Muscle layer of colon (tissue), 2 donors: ENCODE data around the gene NEURL4.
A peak's percentile ranks its signal among the peaks of the same experiment; 100 is the strongest.

Source experiments
- H3K27ac ChIP-seq: one replicate; pipeline ENCODE4 v1.7.0; 2013; ENCODE audit warnings: low read depth, mild to moderate bottlenecking, low read length, moderate library complexity
- H3K27me3 ChIP-seq, 2 donors: one replicate each; pipeline ENCODE4 v1.7.0; 2013; ENCODE audit warnings: low read length in 2 of 2, mild to moderate bottlenecking in 2 of 2; ENCODE audit not compliant: insufficient read depth in 2 of 2, control insufficient read depth in 1 of 2
- H3K36me3 ChIP-seq: one replicate; pipeline ENCODE4 v1.7.0; 2013; ENCODE audit warnings: mild to moderate bottlenecking, low read length; ENCODE audit not compliant: insufficient read depth
- H3K4me1 ChIP-seq: one replicate; pipeline ENCODE4 v1.7.0; 2013; ENCODE audit warnings: mild to moderate bottlenecking, low read length; ENCODE audit not compliant: insufficient read depth
- H3K4me3 ChIP-seq, 2 donors: one replicate each; pipeline ENCODE4 v1.7.0; 2013; ENCODE audit warnings: low read length in 2 of 2, low read depth in 1 of 2, mild to moderate bottlenecking in 1 of 2, moderate library complexity in 1 of 2
- H3K9ac ChIP-seq: one replicate; pipeline ENCODE4 v1.7.0; 2013; ENCODE audit warnings: low read length
- H3K9me3 ChIP-seq: one replicate; pipeline ENCODE4 v1.7.0; 2013; ENCODE audit warnings: mild to moderate bottlenecking, low read length
- donor health status: abdominal sarcoma.
- donor health status: Adenocarcinoma of cecum.

The NEURL4 gene

DNA sequence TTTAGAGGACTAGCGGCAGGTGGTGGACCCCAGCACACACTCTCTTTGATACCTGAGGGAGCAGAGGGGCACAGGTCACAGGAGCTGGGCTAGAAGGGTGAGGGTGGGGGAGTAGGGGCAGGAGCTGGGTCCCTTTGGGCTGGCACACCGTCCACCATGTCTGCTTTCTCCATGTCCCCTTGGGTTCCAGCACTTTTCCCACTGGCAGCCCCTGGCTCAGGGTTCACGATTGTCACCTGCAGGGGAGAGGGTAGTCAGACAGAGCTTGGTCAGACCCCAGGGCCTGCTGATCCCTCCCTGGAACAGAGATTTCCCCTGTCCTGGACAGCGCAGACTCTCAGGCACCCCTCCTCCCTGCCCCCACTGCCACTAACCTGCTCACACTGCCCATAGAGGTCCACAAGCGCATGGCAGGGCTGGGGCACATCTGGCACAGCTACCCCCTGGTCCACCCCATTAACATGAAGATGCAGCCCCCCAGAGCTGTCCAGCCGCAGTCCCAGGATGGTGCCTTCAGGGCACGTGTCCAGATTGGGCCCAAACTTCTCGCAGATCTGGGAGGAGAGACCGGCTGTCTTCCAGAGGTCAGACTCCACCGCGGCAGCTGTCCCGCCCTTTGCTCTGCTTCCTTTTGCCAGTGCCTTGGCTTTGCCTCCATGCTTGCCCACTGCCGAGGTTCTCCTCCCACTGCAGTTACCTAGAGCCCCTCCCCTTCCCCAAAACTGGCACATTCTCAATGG lies 10.8 kb downstream of the NEURL4 start:
- Histone ChIP-seq H3K4me3 (no peak overlapping the region), H3K9ac (no peak overlapping the region), H3K9me3 (no peaks in the 10 kb centered on the region), H3K4me1 (peaks cover 19% of the 10 kb centered on the region), H3K27ac (no peak overlapping the region), H3K36me3 (peaks cover 68% of the 10 kb centered on the region), H3K27me3 (no peaks in the 10 kb centered on the region)

DNA sequence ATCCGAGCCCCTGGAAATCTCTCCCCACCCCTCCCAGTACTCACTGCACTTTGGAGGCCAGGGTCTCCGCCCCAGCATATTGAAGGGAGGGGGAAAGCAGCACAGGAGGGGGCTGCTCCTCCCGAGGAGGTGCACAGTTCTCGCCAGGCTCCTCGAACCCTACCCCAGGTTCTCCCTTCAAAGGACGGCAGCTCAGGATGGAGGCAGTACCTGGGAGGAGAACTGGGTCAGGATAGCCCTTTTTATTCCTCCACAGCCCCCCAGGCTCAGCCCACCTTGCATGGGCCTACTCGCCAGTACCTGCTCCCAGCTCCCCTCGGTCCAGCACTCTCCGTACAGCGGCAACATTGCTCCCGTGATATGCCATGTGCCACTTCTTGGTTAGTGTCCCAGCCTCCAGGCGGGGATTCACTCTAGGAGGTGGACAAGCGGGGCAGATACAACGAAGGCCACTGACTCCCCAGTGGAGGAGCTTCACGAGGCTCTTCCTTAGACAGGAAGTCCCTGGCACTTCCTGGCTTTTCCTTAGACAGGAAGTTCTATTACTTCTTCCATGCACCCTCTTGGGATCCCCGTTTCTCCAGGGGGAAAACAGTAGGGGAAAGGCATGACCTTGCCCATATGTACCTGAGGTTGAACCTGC lies 11.9 kb downstream of the NEURL4 start:
- no peak overlapping the region for H3K9ac ChIP-seq
- H3K27me3 ChIP-seq = no peaks in the 10 kb centered on the region
- no peak overlapping the region for H3K27ac ChIP-seq
- H3K4me1 ChIP-seq = peaks cover 29% of the 10 kb centered on the region
- no peak overlapping the region for H3K4me3 ChIP-seq
- peaks cover 68% of the 10 kb centered on the region for H3K36me3 ChIP-seq
- no peaks in the 10 kb centered on the region for H3K9me3 ChIP-seq

- Histone ChIP-seq H3K9me3 (no peaks in the 10 kb centered on the region), H3K9ac (peak overlapping the region; percentile 82), H3K4me3 (peak overlapping the region; percentile 39 to 77), H3K36me3 (peaks cover 66% of the 10 kb centered on the region), H3K27ac (peak overlapping the region; percentile 95), H3K4me1 (peaks cover 31% of the 10 kb centered on the region), H3K27me3 (no peaks in the 10 kb centered on the region)
Observed at GRCh38 chr17:7315570-7316235, 13.4 kb downstream of the NEURL4 start.

GRCh38 chr17:7314719-7315569 lies 14.2 kb downstream of the NEURL4 start, which contains the start of gene GPS2:
Gene GPS2, minus strand, starts transcription at chr17:7315360. Its CDS starts 308 bp downstream, at chr17:7315052.
- Histone ChIP-seq H3K4me3 (peak within 1 kb of the TSS; percentile 39 to 77), H3K9ac (peak within 1 kb of the TSS; percentile 82), H3K4me1 (peaks cover 37% of the 10 kb centered on the region), H3K36me3 (peaks cover 68% of the 10 kb centered on the region), H3K27ac (peak within 1 kb of the TSS; percentile 95), H3K27me3 (no peaks in the 10 kb centered on the region), H3K9me3 (no peaks in the 10 kb centered on the region)

- Histone ChIP-seq H3K4me1 (peaks cover 45% of the 10 kb centered on the region), H3K27me3 (no peaks in the 10 kb centered on the region), H3K9ac (peak overlapping the region; percentile 68), H3K9me3 (no peaks in the 10 kb centered on the region), H3K36me3 (peaks cover 75% of the 10 kb centered on the region), H3K27ac (peak overlapping the region; percentile 95), H3K4me3 (peak overlapping the region; percentile 39 to 77)
Observed at GRCh38 chr17:7313890-7314718, 15.0 kb downstream of the NEURL4 start.

DNA sequence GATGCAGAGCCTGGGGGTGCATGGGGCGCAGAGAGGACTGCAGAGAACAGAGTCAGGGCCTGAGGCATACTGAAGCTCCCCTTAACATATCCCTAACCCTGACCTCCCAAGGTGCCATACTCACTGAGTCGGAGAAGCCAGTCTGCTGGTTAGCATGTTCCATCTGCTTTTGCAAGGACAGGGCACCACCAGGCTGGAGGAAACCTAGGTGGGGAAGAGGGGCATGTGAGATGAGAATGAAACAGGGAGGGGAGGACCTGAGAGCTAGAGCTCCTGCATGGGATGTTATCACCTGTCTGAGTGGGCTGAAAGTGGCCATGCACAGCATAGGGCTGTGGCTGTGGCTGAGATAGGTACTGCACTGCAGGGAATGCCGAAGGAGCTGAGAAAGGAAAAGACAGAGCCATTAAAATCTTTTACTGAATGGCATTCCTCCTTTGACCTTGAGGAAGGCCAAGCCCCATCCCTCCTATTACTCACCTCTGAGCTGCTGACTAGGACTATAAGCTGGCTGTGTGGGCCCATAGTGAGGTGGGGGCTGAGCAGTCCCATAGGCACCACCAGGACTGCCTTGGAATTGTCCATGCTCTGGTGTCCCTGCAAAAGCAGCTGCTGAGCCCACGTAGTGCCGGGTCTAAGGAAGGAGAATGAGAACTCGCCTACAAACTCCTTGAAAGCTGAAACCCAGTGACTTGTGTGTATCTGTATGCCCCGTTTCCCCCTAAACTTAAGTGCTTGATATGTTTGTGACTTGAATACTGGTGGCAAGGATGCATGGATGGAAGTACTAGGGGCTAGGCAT lies 15.8 kb downstream of the NEURL4 start:
- Histone ChIP-seq H3K9ac (no peak overlapping the region), H3K27me3 (no peaks in the 10 kb centered on the region), H3K4me1 (peaks cover 48% of the 10 kb centered on the region), H3K4me3 (peak overlapping the region in 1 of 2 donors; percentile 77), H3K9me3 (no peaks in the 10 kb centered on the region), H3K27ac (no peak overlapping the region), H3K36me3 (peaks cover 67% of the 10 kb centered on the region)

DNA sequence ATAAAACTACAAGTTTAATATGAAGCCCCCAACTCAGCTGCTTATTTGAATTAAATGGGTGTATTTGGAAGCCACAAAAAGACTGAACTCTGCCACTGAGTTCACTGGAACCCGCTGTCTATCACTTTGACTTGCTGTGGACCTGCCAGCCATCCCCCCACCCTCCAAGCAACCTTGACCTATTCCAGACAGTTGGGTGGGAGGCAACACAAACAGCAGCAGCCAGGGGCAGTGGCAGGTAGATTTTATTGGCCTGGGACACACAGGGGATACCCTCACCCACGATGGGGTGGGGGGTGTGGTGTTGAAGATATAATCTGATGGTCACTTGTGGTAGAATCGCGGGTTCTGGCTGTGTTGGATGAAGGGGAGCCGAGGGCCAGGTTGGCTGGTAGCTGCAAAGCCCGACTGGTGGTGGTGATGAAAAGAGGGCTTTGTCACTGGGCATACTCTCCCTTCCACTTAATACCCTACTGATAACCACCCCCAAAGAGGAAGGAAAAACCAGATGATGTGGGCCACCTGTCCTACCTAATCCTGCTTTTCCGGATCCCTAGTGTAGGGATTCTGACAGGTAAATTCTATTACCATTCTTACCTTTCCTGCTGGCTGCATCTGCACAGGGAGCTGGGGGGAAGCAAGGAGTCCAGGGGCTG lies 16.6 kb downstream of the NEURL4 start:
- Histone ChIP-seq H3K27me3 (no peaks in the 10 kb centered on the region), H3K36me3 (peaks cover 60% of the 10 kb centered on the region), H3K9me3 (no peaks in the 10 kb centered on the region), H3K4me3 (no peak overlapping the region), H3K4me1 (peaks cover 48% of the 10 kb centered on the region), H3K27ac (no peak overlapping the region), H3K9ac (no peak overlapping the region)

DNA sequence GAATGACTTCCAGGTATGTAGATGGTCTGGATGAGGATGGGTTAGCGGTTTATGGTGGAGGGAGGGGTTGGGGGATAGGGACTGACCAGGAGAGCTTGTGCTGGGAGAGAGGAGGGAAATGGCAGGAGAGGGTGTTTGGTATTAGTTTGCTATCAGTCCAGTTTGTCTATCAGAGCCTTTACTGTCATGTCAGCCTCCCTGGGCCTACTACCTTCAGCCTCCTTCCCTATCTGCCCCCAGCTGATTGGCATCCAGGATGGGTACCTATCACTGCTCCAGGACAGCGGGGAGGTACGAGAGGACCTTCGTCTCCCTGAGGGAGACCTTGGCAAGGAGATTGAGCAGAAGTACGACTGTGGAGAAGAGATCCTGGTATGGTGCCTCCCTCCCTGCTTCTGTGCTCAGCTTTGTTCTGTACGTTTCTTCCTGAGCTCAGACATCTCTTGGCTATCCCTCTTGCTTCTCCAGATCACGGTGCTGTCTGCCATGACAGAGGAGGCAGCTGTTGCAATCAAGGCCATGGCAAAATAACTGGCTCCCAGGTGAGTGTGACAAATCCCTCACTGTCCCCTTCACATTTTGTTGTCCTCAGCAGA lies 17.9 kb downstream of the NEURL4 start:
- Histone ChIP-seq H3K4me1 (peaks cover 48% of the 10 kb centered on the region), H3K27ac (no peak overlapping the region), H3K9ac (no peak overlapping the region)

GRCh38 chr17:7309628-7310027 lies 19.5 kb downstream of the NEURL4 start:
- peaks cover 43% of the 10 kb centered on the region for H3K4me1 ChIP-seq
- no peak overlapping the region for H3K27ac ChIP-seq
- H3K9me3 ChIP-seq = no peaks in the 10 kb centered on the region

More for the DNA sequence above, 17.9 kb downstream of the NEURL4 start:
- H3K27me3 ChIP-seq = no peaks in the 10 kb centered on the region
- H3K9me3 ChIP-seq = no peaks in the 10 kb centered on the region
- no peak overlapping the region for H3K4me3 ChIP-seq
- peaks cover 50% of the 10 kb centered on the region for H3K36me3 ChIP-seq

More at GRCh38 chr17:7309628-7310027, 19.5 kb downstream of the NEURL4 start:
- Histone ChIP-seq H3K4me3 (peak overlapping the region in 1 of 2 donors; percentile 93), H3K9ac (peak overlapping the region; percentile 91), H3K36me3 (peaks cover 46% of the 10 kb centered on the region), H3K27me3 (no peaks in the 10 kb centered on the region)
